Fibroblast of gingiva (primary cell): Measurements from ENCODE around the gene MPPED1.

Source experiments
- DNase-seq: peaks from one replicate; pipeline ENCODE4 v3.0.0-alpha.2; 2011; ENCODE audit warnings: low read depth

The MPPED1 gene

GRCh38 chr22:43542681-43543521 is 131.1 kb downstream of the MPPED1 start:
- DNase-seq = no peak

GRCh38 chr22:43543522-43544288 is 131.9 kb downstream of the MPPED1 start:
- no peak for DNase-seq

GRCh38 chr22:43544289-43544673 is 132.5 kb downstream of the MPPED1 start:
- DNase-seq = no peak

- DNase-seq = no peak
Observed at GRCh38 chr22:43546186-43546585, 134.4 kb downstream of the MPPED1 start.

- DNase-seq = no peak
Observed at GRCh38 chr22:43550024-43550620, 138.3 kb downstream of the MPPED1 start.

- DNase-seq = no peak
Observed at GRCh38 chr22:43550672-43551071, 138.9 kb downstream of the MPPED1 start.

- no peak for DNase-seq
Observed at GRCh38 chr22:43553451-43554258, 141.8 kb downstream of the MPPED1 start.

- no peak for DNase-seq
Observed at GRCh38 chr22:43554259-43554636, 142.4 kb downstream of the MPPED1 start.

- no peak for DNase-seq
Observed at GRCh38 chr22:43554694-43555365, 143.0 kb downstream of the MPPED1 start.

- DNase-seq = no peak
Observed at GRCh38 chr22:43555561-43556515, 144.0 kb downstream of the MPPED1 start.
